Sigmoid colon (tissue), 3 donors: ENCODE results near the gene FBLN2.

Source experiments
- CTCF ChIP-seq, 4 experiments: fragments of 450-650 bp in 3 of 4; fragments of 200-600 bp in 1 of 4; IDR thresholded peaks; one replicate each; pipeline ENCODE4 v1.5.1; 2016 to 2019; ENCODE audit warnings: antibody characterized with exemption in 4 of 4, mild to moderate bottlenecking in 3 of 4, moderate library complexity in 2 of 4
- POLR2A ChIP-seq, 2 donors: fragments of 450-650 bp; IDR thresholded peaks; one replicate each; pipeline ENCODE4 v1.6.1; 2016; ENCODE audit warnings: antibody characterized with exemption in 2 of 2, mild to moderate bottlenecking in 2 of 2, moderate library complexity in 2 of 2

- no peak for TF ChIP-seq CTCF (IDR thresholded peaks at IDR 0.05)
- TF ChIP-seq POLR2A (IDR thresholded peaks at IDR 0.05) = no peak
Measured at GRCh38 chr3:13598201-13598600, 49.3 kb downstream of the FBLN2 start.
